Body of pancreas (tissue), 4 donors: Measurements from ENCODE around the gene FAM163A. TPM values are rescaled to one million over a fixed set of nuclear protein-coding genes. Genes with fewer than 3 reads are reported as not detected.

Experiments used
- ATAC-seq: fragments of 150-250 bp; one replicate; pipeline ENCODE4 v1.9.1; 2016
- DNase-seq, 4 donors: peaks; one replicate each; pipeline ENCODE4 v3.0.0-alpha.2; 2019
- H3K27ac ChIP-seq, 4 donors: fragments of 200-600 bp; sonication (generic); 1 replicate in 3 of 4; 2 replicates in 1 of 4; pipeline versions ENCODE4 v1.5.1 to v1.6.1; 2016 to 2019; ENCODE audit warnings: mild to moderate bottlenecking in 1 of 4, mixed read lengths in 1 of 4, moderate library complexity in 1 of 4
- H3K27me3 ChIP-seq, 2 donors: fragments of 200-600 bp; sonication (generic); one replicate each; pipeline ENCODE4 v1.6.0; 2016; ENCODE audit warnings: mild to moderate bottlenecking in 1 of 2
- H3K36me3 ChIP-seq, 2 donors: fragments of 200-600 bp; sonication (generic); replicated peaks in 1 of 2; 2 replicates each; pipeline ENCODE4 v1.5.1; 2016; ENCODE audit warnings: low read depth in 2 of 2; ENCODE audit not compliant: insufficient read depth in 1 of 2
- H3K4me1 ChIP-seq: fragments of 200-600 bp; sonication (generic); one replicate; pipeline ENCODE4 v1.6.0; 2016
- H3K4me3 ChIP-seq, 2 donors: fragments of 200-600 bp; sonication (generic); 1 replicate in 1 of 2; 2 replicates in 1 of 2; pipeline ENCODE4 v1.5.1; 2016 to 2019
- H3K9me3 ChIP-seq, 3 donors: fragments of 200-600 bp; sonication (generic); 1 replicate in 2 of 3; 2 replicates in 1 of 3; pipeline ENCODE4 v1.5.1; 2016
- CTCF ChIP-seq, 7 experiments: fragments of 450-650 bp in 4 of 7; fragments of 200-600 bp in 3 of 7; sonication (generic) in 3 of 7; IDR thresholded peaks; one replicate each; pipeline ENCODE4 v1.5.1; 2016 to 2019; ENCODE audit warnings: antibody characterized with exemption in 7 of 7
- POLR2A ChIP-seq, 3 donors: fragments of 450-650 bp; IDR thresholded peaks; one replicate each; pipeline ENCODE4 v1.6.1; 2016; ENCODE audit warnings: antibody characterized with exemption in 3 of 3, mild to moderate bottlenecking in 2 of 3
- WGBS, 2 donors: methylation state at CpG; one replicate each; pipeline ENCODE4 v1.1.5; 2017; 5-methylcytosine and 5-hydroxymethylcytosine counted together
- intact Hi-C: fragments of 100-400 bp; cut with DNase I; formaldehyde crosslinking; loops from one replicate; pipeline ENCODE4 v1.15.1; 2023
- total RNA-seq, 2 donors: library from RNA; depleted of rRNA; stranded (reverse); fragments of >200 nt; gene quantifications; one replicate each; pipeline ENCODE4 v1.1.0, GENCODE V29; 2016

Gene FAM163A
- total RNA-seq, 2 donors from 2014 or later, result 0.26 TPM; not detected in 1

DNA sequence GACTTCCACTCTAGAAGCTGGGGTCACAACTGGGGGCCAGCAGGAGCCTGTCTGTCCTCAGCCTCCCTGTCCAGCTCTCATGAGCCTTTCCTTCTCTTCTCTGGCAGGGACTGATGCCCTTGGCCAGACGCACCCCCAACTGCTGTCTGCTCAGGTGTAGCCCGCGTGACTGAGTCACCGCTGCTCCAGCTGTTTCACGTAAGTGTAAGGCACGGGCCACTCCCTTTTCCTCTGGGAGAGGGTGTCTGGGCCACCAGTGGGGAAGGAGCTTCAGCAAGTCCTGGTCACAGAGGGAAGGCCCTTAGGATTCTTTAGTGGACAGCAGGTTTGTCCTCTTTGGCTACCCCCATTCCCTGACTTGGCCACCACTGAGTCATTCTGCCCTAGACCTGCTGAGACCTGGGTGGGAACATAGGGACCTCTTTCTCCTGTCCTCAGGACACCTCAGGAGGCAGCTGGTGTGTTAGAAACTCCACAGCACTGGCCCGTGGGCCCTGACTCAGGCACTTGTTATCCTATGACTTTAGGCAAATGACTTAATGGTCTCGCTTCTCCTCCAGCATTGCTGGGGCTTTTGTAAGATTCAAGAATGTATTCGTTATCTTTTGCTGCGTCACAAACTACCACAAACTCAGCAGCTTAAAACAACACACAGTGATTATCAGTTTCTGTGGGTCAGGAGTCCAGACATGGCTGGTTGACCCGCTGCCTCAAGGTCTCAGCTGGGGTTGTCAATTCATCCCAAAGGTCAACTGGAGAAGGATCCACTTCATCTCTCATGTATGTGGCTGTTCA is 64.8 kb downstream of the FAM163A start:
- Histone ChIP-seq H3K27me3 (no peaks in the 10 kb centered on the region), H3K36me3 (no peaks in the 10 kb centered on the region), H3K4me3 (no peak overlapping the region), H3K9me3 (no peaks in the 10 kb centered on the region), H3K27ac (no peak overlapping the region), H3K4me1 (no peaks in the 10 kb centered on the region)
- ATAC-seq (no peak), DNase-seq (no peak)
- TF ChIP-seq POLR2A (IDR thresholded peaks at IDR 0.05) (no peak), CTCF (IDR thresholded peaks at IDR 0.05) (no peak)
- 73 to 78% methylated on average over 7 to 11 of the region's 11 CpGs for WGBS, 2 donors
- intact Hi-C loops, result no loop called here

DNA sequence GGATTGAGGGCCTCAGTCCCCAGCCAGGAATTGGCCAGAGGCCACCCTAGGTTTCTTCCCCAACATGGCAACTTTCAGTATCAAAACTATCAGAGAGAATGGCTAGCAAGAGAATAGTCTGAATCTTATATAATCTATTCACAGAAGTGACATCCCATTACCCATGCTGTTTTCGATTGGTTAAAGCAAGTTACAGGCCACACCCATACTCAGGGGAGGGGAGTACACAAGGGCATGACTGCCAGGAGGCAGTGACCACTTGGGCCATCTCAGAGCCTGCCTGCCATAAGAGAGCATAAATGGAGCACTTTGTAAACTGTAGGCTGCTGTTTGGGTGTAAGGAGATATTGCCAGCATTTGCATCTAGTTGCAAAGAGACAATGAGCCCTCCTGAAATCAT is 65.4 kb downstream of the FAM163A start:
- intact Hi-C loops, result no loop called here
- H3K27ac ChIP-seq, result no peak overlapping the region
- no peaks in the 10 kb centered on the region for H3K36me3 ChIP-seq
- DNase-seq (no peak), ATAC-seq (no peak)
- TF ChIP-seq CTCF (IDR thresholded peaks at IDR 0.05), result no peak
- TF ChIP-seq POLR2A (IDR thresholded peaks at IDR 0.05), result no peak
- no peaks in the 10 kb centered on the region for H3K27me3 ChIP-seq
- H3K4me3 ChIP-seq, result no peak overlapping the region
- no peaks in the 10 kb centered on the region for H3K9me3 ChIP-seq
- WGBS, 2 donors, result 71 to 100% methylated on average over 1 of the region's 1 CpG
- no peaks in the 10 kb centered on the region for H3K4me1 ChIP-seq

DNA sequence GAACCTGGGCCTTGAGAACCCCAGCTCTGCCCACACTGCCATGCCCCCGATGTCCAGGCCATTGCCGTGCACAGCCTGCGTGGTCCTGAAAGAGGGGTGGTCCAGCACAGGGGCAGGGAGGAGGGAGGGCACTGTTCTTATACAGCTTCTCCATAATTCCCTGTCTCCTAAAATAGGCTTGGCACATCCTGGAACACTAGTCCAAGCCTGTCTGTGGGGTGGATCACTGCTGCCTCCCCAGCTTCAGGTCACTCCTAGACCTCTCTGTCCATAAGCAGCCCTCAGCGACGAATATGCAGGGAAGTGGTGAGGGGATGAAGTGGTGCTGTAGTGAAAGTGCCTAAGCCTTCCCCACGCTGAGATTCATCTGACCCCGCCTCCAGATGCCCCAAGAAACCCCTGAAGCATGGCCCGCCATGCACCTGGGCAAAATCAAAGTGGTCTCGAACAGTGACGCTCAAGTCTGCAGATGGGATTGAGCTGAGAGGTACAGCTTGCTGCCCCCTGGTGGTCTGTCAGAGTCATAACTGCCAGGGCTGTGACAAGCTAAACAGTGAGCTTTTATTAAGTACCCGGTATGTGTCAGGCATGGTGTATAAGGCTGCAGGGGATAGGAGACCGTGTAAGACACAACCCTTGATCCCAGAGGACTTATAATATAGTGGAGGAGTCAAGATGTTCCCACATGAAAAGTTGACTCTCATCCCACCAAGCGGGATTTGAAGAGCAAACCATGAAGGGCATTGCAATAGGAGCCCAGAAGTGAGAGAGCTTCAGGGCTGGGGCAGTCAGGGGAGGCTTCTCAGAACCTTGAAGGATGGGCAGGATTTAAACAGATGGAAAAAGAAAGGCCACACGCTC is 66.6 kb downstream of the FAM163A start:
- ATAC-seq, result peak; percentile 54
- TF ChIP-seq CTCF (IDR thresholded peaks at IDR 0.05) (peak; percentile 78 to 88 (median 85)), POLR2A (IDR thresholded peaks at IDR 0.05) (no peak)
- Histone ChIP-seq H3K27me3 (no peaks in the 10 kb centered on the region), H3K4me1 (peaks cover 7% of the 10 kb centered on the region), H3K9me3 (no peaks in the 10 kb centered on the region), H3K27ac (no peak overlapping the region), H3K36me3 (no peaks in the 10 kb centered on the region), H3K4me3 (no peak overlapping the region)
- intact Hi-C loops, result loop anchor here (5.0 kb wide), 1 partner anchor 102 kb away; no protein-coding TSS in a partner anchor
- peak; percentile 65 to 69 (median 66) for DNase-seq
- WGBS, 2 donors, result 28 to 38% methylated on average over 11 to 14 of the region's 14 CpGs

GRCh38 chr1:179810367-179810715 is 67.2 kb downstream of the FAM163A start:
- H3K4me1 ChIP-seq, result peaks cover 13% of the 10 kb centered on the region
- H3K9me3 ChIP-seq, result no peaks in the 10 kb centered on the region
- 45 to 61% methylated on average over 5 to 7 of the region's 7 CpGs for whole genome bisulfite sequencing, 2 donors
- no peak overlapping the region for H3K27ac ChIP-seq
- no peak overlapping the region for H3K4me3 ChIP-seq
- intact Hi-C loops, result loop anchor here (5.0 kb wide), 1 partner anchor 103 kb away; no protein-coding TSS in a partner anchor
- H3K36me3 ChIP-seq, result no peaks in the 10 kb centered on the region
- DNase-seq (no peak), ATAC-seq (no peak)
- TF ChIP-seq POLR2A (IDR thresholded peaks at IDR 0.05), result no peak
- H3K27me3 ChIP-seq, result no peaks in the 10 kb centered on the region
